ENCODE data around the gene KRTAP12-1.

GRCh38 chr21:44726826-44727225 is 44.9 kb upstream of the KRTAP12-1 start:
- TF ChIP-seq CTCF (conservative IDR thresholded peaks at IDR 0.05; ENCODE audit: low read length) = no peak
- no peak for TF ChIP-seq EZH2phosphoT487 (IDR thresholded peaks at IDR 0.05; ENCODE audit: borderline replicate concordance, low read depth, low read length)

All from OCI-LY7 (cell line).